Pancreas (tissue), 10 donors: ENCODE measurements around the gene KIDINS220. TPM values are rescaled to one million over a fixed set of nuclear protein-coding genes. Genes with fewer than 3 reads are reported as not detected.

ENCODE experiments used
- ATAC-seq, 4 donors: fragments of 200-7000 bp; cut with Tn5 transposase; one replicate each; pipeline versions ENCODE4 v1.8.0 to v1.9.1; 2020; ENCODE audit warnings: mild to moderate bottlenecking in 4 of 4, moderate library complexity in 4 of 4
- DNase-seq, 6 donors: peaks; one replicate each; pipeline ENCODE4 v3.0.0-alpha.2; 2020
- FAIRE-seq: peaks from 2 replicates; lab custom pipeline; 2012; peaks lifted over from hg19 to GRCh38; lab: Jason Lieb, UNC
- H3K27ac ChIP-seq, 4 donors: fragments of 200-600 bp; sonication (generic); 1 replicate in 3 of 4; 2 replicates in 1 of 4; pipeline versions ENCODE4 v1.5.0 to v1.8.0; 2020
- H3K27me3 ChIP-seq, 4 donors: fragments of 200-600 bp; one replicate each; pipeline ENCODE4 v1.8.0; 2021
- H3K36me3 ChIP-seq, 3 donors: fragments of 200-600 bp; sonication (generic) in 1 of 3; one replicate each; pipeline versions ENCODE4 v1.5.0 to v1.8.0; 2020 to 2021
- H3K4me1 ChIP-seq, 3 donors: fragments of 200-600 bp; one replicate each; pipeline ENCODE4 v1.8.0; 2021
- H3K4me3 ChIP-seq, 4 donors: fragments of 200-600 bp; sonication (generic) in 2 of 4; one replicate each; pipeline versions ENCODE4 v1.5.0 to v1.8.0; 2020 to 2021
- H3K9me3 ChIP-seq, 4 donors: fragments of 200-600 bp; one replicate each; pipeline ENCODE4 v1.8.0; 2021
- CTCF ChIP-seq, 4 donors: fragments of 200-600 bp; sonication (generic) in 3 of 4; IDR thresholded peaks; one replicate each; pipeline versions ENCODE4 v1.5.0 to v1.8.0; 2021; ENCODE audit warnings: antibody characterized with exemption in 4 of 4
- WGBS, 2 donors: extraction: QIAGEN DNeasy Blood & Tissue Kit; methylation state at CpG; one replicate each; pipeline ENCODE4 v1.1.7; 2013; 5-methylcytosine and 5-hydroxymethylcytosine counted together
- intact Hi-C, 3 donors: fragments of 100-400 bp; cut with DNase I; formaldehyde crosslinking; loops; one replicate each; pipeline versions ENCODE4 v1.11.1 to v1.14.2; 2022
- polyA plus RNA-seq, 2 donors: library from polyadenylated mRNA; stranded (reverse); fragments of 200-250 nt; gene quantifications; one replicate each; pipeline ENCODE4 v1.2.3, GENCODE V29; 2013
- total RNA-seq, 6 donors: library from RNA; stranded (reverse); fragmentation: NEBNext Ultra II Directional in 4 of 6; extraction: Animal tissue kit (Norgen Biotek cat#: 25700) in 4 of 6; gene quantifications; one replicate each; pipeline versions ENCODE4 v1.2.1 to v1.2.4, GENCODE V29; 2021 to 2023
- donor health status: healthy with polysubstance abuse.
- donor health status: DM: no; HTN: no; CAD: no; lungs with moderate emphysema.
- donor health status: DM: no; HTN: no; CAD: no.
- donor health status: control.
- donor health status: control.
- donor health status: Bipolar disorder and iron deficiency.
- donor health status: DM: yes; HTN: yes; CAD: no.
- donor health status: DM: no; HTN: no; CAD: no.
- donor health status: DM: no; HTN: no; CAD: no.
- donor health status: DM: yes; HTN: yes; CAD: no.

KIDINS220 gene
- total and polyA plus RNA-seq, 8 donors = 8.5 to 34.3 (median 18.2) TPM

GRCh38 chr2:8849327-8849726 is 11.9 kb upstream of the KIDINS220 start:
- DNase-seq (no peak), FAIRE-seq (no peak), ATAC-seq (no peak)
- 81 to 85% methylated on average over 4 of the region's 4 CpGs for WGBS, 2 donors
- Histone ChIP-seq H3K4me3 (no peak overlapping the region), H3K27ac (no peak overlapping the region), H3K4me1 (no peaks in the 10 kb centered on the region), H3K36me3 (no peaks in the 10 kb centered on the region), H3K9me3 (no peaks in the 10 kb centered on the region), H3K27me3 (no peaks in the 10 kb centered on the region)
- no peak for TF ChIP-seq CTCF (IDR thresholded peaks at IDR 0.05)
- intact Hi-C loops = no loop called here

- DNase-seq (no peak), ATAC-seq (no peak), FAIRE-seq (no peak)
- 76% methylated on average over 7 of the region's 7 CpGs for WGBS, 2 donors
- no peak overlapping the region for H3K4me3 ChIP-seq
- no peak overlapping the region for H3K27ac ChIP-seq
- no peaks in the 10 kb centered on the region for H3K36me3 ChIP-seq
- no peaks in the 10 kb centered on the region for H3K9me3 ChIP-seq
- no peaks in the 10 kb centered on the region for H3K4me1 ChIP-seq
- intact Hi-C loops = no loop called here
- TF ChIP-seq CTCF (IDR thresholded peaks at IDR 0.05) = no peak
- H3K27me3 ChIP-seq = no peaks in the 10 kb centered on the region
These were observed 11.1 kb upstream of the KIDINS220 start for GRCh38 chr2:8848328-8849100.

- WGBS, 2 donors = 72 to 79% methylated on average over 6 of the region's 6 CpGs
These were observed 10.0 kb upstream of the KIDINS220 start for GRCh38 chr2:8847400-8847799.

GRCh38 chr2:8841932-8842331 is 4.5 kb upstream of the KIDINS220 start:
- Histone ChIP-seq H3K27me3 (no peaks in the 10 kb centered on the region), H3K9me3 (no peaks in the 10 kb centered on the region), H3K4me1 (no peaks in the 10 kb centered on the region), H3K36me3 (no peaks in the 10 kb centered on the region), H3K4me3 (no peak overlapping the region), H3K27ac (no peak overlapping the region)
- no peak for DNase-seq
- intact Hi-C loops = no loop called here
- WGBS, 2 donors = 87 to 88% methylated on average over 4 of the region's 4 CpGs
- FAIRE-seq = no peak
- no peak for ATAC-seq
- no peak for TF ChIP-seq CTCF (IDR thresholded peaks at IDR 0.05)

More at GRCh38 chr2:8847400-8847799, 10.0 kb upstream of the KIDINS220 start:
- ATAC-seq (no peak), DNase-seq (no peak), FAIRE-seq (no peak)
- no peak for TF ChIP-seq CTCF (IDR thresholded peaks at IDR 0.05)
- Histone ChIP-seq H3K27ac (no peak overlapping the region), H3K4me3 (no peak overlapping the region), H3K4me1 (no peaks in the 10 kb centered on the region), H3K9me3 (no peaks in the 10 kb centered on the region), H3K27me3 (no peaks in the 10 kb centered on the region), H3K36me3 (no peaks in the 10 kb centered on the region)
- intact Hi-C loops = no loop called here

- peaks cover 0 to 7% (median 6%) of the 10 kb centered on the region in 3 donors for H3K4me1 ChIP-seq
- no peak for DNase-seq
- no peaks in the 10 kb centered on the region for H3K27me3 ChIP-seq
- FAIRE-seq = no peak
- H3K36me3 ChIP-seq = no peaks in the 10 kb centered on the region
- TF ChIP-seq CTCF (IDR thresholded peaks at IDR 0.05) = no peak
- no peak overlapping the region for H3K27ac ChIP-seq
- no peak for ATAC-seq
- 46 to 56% methylated on average over 12 of the region's 12 CpGs for WGBS, 2 donors
- no peak overlapping the region for H3K4me3 ChIP-seq
- H3K9me3 ChIP-seq = no peaks in the 10 kb centered on the region
- intact Hi-C loops = no loop called here
These were observed 3.2 kb upstream of the KIDINS220 start for GRCh38 chr2:8840475-8841091.
